Fibroblast of mammary gland (primary cell): ENCODE measurements around the gene CDYL2.

Source experiments
- DNase-seq: peaks from one replicate; pipeline ENCODE4 v3.0.0-alpha.2; 2010; ENCODE audit warnings: low read depth
- H3K4me3 ChIP-seq: 2 replicates; pipeline ENCODE4 v1.5.1; 2011; ENCODE audit warnings: low read depth, mild to moderate bottlenecking, low read length, moderate library complexity; ENCODE audit not compliant: control insufficient read depth
- TF ChIP-seq, protein P1 (sequence below): conservative IDR thresholded peaks from 2 replicates; pipeline ENCODE4 v1.5.1; 2011; ENCODE audit warnings: low read depth, low read length, inconsistent platforms; ENCODE audit not compliant: control insufficient read depth, insufficient read depth

CDYL2 gene

GRCh38 chr16:80614908-80615671, 189.3 kb downstream of the CDYL2 start:
- TF ChIP-seq, protein P1, sequence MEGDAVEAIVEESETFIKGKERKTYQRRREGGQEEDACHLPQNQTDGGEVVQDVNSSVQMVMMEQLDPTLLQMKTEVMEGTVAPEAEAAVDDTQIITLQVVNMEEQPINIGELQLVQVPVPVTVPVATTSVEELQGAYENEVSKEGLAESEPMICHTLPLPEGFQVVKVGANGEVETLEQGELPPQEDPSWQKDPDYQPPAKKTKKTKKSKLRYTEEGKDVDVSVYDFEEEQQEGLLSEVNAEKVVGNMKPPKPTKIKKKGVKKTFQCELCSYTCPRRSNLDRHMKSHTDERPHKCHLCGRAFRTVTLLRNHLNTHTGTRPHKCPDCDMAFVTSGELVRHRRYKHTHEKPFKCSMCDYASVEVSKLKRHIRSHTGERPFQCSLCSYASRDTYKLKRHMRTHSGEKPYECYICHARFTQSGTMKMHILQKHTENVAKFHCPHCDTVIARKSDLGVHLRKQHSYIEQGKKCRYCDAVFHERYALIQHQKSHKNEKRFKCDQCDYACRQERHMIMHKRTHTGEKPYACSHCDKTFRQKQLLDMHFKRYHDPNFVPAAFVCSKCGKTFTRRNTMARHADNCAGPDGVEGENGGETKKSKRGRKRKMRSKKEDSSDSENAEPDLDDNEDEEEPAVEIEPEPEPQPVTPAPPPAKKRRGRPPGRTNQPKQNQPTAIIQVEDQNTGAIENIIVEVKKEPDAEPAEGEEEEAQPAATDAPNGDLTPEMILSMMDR: no peak
- DNase-seq: peak; percentile 73
- no peak overlapping the region for H3K4me3 ChIP-seq

DNA sequence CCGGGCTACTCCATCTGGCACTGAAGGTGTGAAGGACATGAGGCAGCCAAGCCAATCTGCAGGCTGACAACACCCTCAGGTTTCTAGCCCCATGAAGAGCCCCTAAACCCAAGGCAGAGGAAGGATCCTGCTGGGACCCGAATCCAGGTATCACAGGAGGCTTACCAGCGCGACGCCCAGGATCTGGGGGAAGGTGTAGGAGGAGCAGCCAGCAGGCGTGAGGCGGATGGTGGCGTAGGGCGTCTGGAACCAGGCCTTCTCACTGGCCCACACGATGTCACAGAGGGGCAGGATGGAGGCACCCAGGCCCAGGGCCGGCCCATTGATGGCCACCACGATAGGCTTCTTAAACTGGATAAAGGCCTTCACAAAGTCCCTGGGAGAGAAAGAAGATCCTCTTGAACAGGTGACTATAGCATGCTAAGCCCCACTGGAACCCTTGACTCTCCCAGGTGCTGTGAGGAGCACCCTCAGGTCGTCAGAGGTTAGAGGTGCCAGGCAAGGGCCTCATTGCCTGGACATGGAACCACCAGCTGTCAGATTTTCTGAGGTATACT, 191.9 kb downstream of the CDYL2 start:
- no peak overlapping the region for H3K4me3 ChIP-seq
- TF ChIP-seq, protein P1: no peak
- no peak for DNase-seq

- DNase-seq: no peak
- TF ChIP-seq, protein P1: no peak
- H3K4me3 ChIP-seq: no peak overlapping the region
Measured at GRCh38 chr16:80611930-80612327, 192.5 kb downstream of the CDYL2 start.

- H3K4me3 ChIP-seq: no peak overlapping the region
- TF ChIP-seq, protein P1: no peak
- DNase-seq: no peak
Measured at GRCh38 chr16:80611171-80611929, 193.0 kb downstream of the CDYL2 start.

- TF ChIP-seq, protein P1: no peak
Measured at GRCh38 chr16:80610481-80611156, 193.8 kb downstream of the CDYL2 start.

DNA sequence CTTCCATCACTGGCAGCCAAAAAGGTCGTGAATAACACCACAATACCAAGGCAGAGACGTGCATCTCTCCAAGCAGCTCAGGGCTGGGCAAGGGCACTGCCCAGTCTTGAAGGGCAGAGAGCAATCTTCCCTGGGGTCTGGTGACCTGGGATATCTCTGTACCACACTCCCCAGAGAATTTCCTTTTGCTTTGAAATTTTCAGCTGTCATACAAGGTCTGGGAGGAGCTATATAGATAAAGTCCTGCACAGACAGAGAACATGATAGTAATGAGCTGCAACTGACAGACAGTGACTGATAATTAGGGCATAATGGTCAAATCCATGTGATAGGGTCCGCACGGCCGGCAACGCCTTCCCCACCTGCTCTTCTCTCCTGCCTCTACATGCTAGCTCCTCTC, 195.5 kb downstream of the CDYL2 start:
- DNase-seq: no peak
- H3K4me3 ChIP-seq: no peak overlapping the region
- TF ChIP-seq, protein P1: no peak

More at GRCh38 chr16:80610481-80611156, 193.8 kb downstream of the CDYL2 start:
- no peak for DNase-seq
- H3K4me3 ChIP-seq: no peak overlapping the region
